Measurements from ENCODE around the gene CARM1.

Gene CARM1

GRCh38 chr19:10946958-10947657, 75.8 kb downstream of the CARM1 start:
- TF ChIP-seq GATA3 (IDR thresholded peaks at IDR 0.05; ENCODE audit: low read depth, low read length), result no peak
- TF ChIP-seq GATA2 (IDR thresholded peaks at IDR 0.05; ENCODE audit: low read depth, low read length), result no peak

- no peak for TF ChIP-seq GATA3 (IDR thresholded peaks at IDR 0.05; ENCODE audit: low read depth, low read length)
- TF ChIP-seq GATA2 (IDR thresholded peaks at IDR 0.05; ENCODE audit: low read depth, low read length), result no peak
These were observed 81.5 kb downstream of the CARM1 start for GRCh38 chr19:10952809-10953208.

GRCh38 chr19:10960314-10961072, 89.1 kb downstream of the CARM1 start, which contains the start of gene SMARCA4:
Gene SMARCA4 (plus strand): TSS chr19:10961030. CDS start chr19:10984152, 23,122 bp downstream.
- no peak for TF ChIP-seq GATA2 (IDR thresholded peaks at IDR 0.05; ENCODE audit: low read depth, low read length)
- TF ChIP-seq GATA3 (IDR thresholded peaks at IDR 0.05; ENCODE audit: low read depth, low read length), result no peak

- TF ChIP-seq GATA2 (IDR thresholded peaks at IDR 0.05; ENCODE audit: low read depth, low read length) (no peak), GATA3 (IDR thresholded peaks at IDR 0.05; ENCODE audit: low read depth, low read length) (no peak)
These were observed 89.9 kb downstream of the CARM1 start for GRCh38 chr19:10961073-10961860.

- TF ChIP-seq GATA3 (IDR thresholded peaks at IDR 0.05; ENCODE audit: low read depth, low read length), result no peak
- TF ChIP-seq GATA2 (IDR thresholded peaks at IDR 0.05; ENCODE audit: low read depth, low read length), result no peak
These were observed 91.5 kb downstream of the CARM1 start for GRCh38 chr19:10962863-10963262.

- TF ChIP-seq GATA3 (IDR thresholded peaks at IDR 0.05; ENCODE audit: low read depth, low read length), result no peak
- no peak for TF ChIP-seq GATA2 (IDR thresholded peaks at IDR 0.05; ENCODE audit: low read depth, low read length)
These were observed 92.5 kb downstream of the CARM1 start for GRCh38 chr19:10963865-10964264.

GRCh38 chr19:10964903-10965302, 93.5 kb downstream of the CARM1 start:
- TF ChIP-seq GATA2 (IDR thresholded peaks at IDR 0.05; ENCODE audit: low read depth, low read length) (no peak), GATA3 (IDR thresholded peaks at IDR 0.05; ENCODE audit: low read depth, low read length) (no peak)

GRCh38 chr19:10965398-10965797, 94.0 kb downstream of the CARM1 start:
- TF ChIP-seq GATA2 (IDR thresholded peaks at IDR 0.05; ENCODE audit: low read depth, low read length), result no peak
- no peak for TF ChIP-seq GATA3 (IDR thresholded peaks at IDR 0.05; ENCODE audit: low read depth, low read length)

GRCh38 chr19:10966809-10967208, 95.5 kb downstream of the CARM1 start:
- TF ChIP-seq GATA3 (IDR thresholded peaks at IDR 0.05; ENCODE audit: low read depth, low read length), result no peak
- TF ChIP-seq GATA2 (IDR thresholded peaks at IDR 0.05; ENCODE audit: low read depth, low read length), result no peak

GRCh38 chr19:10968527-10969135, 97.3 kb downstream of the CARM1 start:
- no peak for TF ChIP-seq GATA3 (IDR thresholded peaks at IDR 0.05; ENCODE audit: low read depth, low read length)
- TF ChIP-seq GATA2 (IDR thresholded peaks at IDR 0.05; ENCODE audit: low read depth, low read length), result no peak

- no peak for TF ChIP-seq GATA3 (IDR thresholded peaks at IDR 0.05; ENCODE audit: low read depth, low read length)
- no peak for TF ChIP-seq GATA2 (IDR thresholded peaks at IDR 0.05; ENCODE audit: low read depth, low read length)
These were observed 99.9 kb downstream of the CARM1 start for GRCh38 chr19:10971107-10971726.
